ENCODE data around the gene OR2A2. TPM values are rescaled to one million over a fixed set of nuclear protein-coding genes. Genes with fewer than 3 reads are reported as not detected.

OR2A2 gene, protein sequence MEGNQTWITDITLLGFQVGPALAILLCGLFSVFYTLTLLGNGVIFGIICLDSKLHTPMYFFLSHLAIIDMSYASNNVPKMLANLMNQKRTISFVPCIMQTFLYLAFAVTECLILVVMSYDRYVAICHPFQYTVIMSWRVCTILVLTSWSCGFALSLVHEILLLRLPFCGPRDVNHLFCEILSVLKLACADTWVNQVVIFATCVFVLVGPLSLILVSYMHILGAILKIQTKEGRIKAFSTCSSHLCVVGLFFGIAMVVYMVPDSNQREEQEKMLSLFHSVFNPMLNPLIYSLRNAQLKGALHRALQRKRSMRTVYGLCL
- total RNA-seq = not detected
- long read RNA-seq = 0 reads

GRCh38 chr7:144109283-144109682 is at the start of gene OR2A2:
TSS of gene OR2A2 (plus strand) at chr7:144109583. CDS start at chr7:144109583, 0 bp downstream.
- 75% methylated on average over 2 of the region's 2 CpGs for WGBS (ENCODE audit: insufficient coverage, low coverage, low lambda C conversion rate, missing lambda C conversion rate)

DNA sequence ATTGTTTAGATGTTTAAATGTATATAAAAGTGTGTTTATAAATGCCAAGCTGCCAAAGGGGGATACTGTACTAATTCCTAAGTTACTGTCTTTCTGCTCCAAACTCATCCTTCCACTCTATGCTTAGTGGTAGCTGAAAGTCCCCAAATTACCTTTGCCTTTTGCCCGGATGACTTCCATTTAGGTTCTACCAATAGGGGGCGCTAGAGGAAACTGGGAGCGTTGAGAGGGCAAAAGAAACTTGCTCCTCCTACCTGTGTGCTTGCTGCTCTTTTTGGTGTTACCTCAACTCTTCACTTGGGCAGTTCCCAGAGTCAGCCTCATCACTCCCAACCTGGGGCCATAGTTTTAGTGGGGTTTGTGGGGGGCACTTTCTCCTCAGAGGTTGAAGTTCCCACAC is 45.7 kb upstream of the OR2A2 start:
- TF ChIP-seq POLR2A (IDR thresholded peaks at IDR 0.05) = no peak
- TF ChIP-seq CTCF (IDR thresholded peaks at IDR 0.05) = peak in 1 of 4 donors; percentile 41
- DNase-seq (no peak), ATAC-seq (no peak)
- Histone ChIP-seq H3K4me3 (no peak overlapping the region), H3K4me1 (no peaks in the 10 kb centered on the region), H3K36me3 (no peaks in the 10 kb centered on the region), H3K27ac (no peak overlapping the region), H3K27me3 (peaks cover 0 to 4% of the 10 kb centered on the region in 2 donors), H3K9me3 (no peaks in the 10 kb centered on the region)
- 37% methylated on average over 3 of the region's 3 CpGs for WGBS (ENCODE audit: insufficient coverage, low coverage, low lambda C conversion rate, missing lambda C conversion rate)
- intact Hi-C loops (cut with DNase I) = no loop called here

More at GRCh38 chr7:144109283-144109682, at the start of gene OR2A2:
- H3K27me3 ChIP-seq = no peaks in the 10 kb centered on the region
- DNase-seq (no peak), ATAC-seq (no peak)
- H3K4me3 ChIP-seq = no peak within 1 kb of the TSS
- intact Hi-C loops (cut with DNase I) = no loop called here
- no peaks in the 10 kb centered on the region for H3K9me3 ChIP-seq
- H3K4me1 ChIP-seq = no peaks in the 10 kb centered on the region
- no peak within 1 kb of the TSS for H3K27ac ChIP-seq
- no peak for TF ChIP-seq POLR2A (IDR thresholded peaks at IDR 0.05)
- H3K36me3 ChIP-seq = no peaks in the 10 kb centered on the region

DNA sequence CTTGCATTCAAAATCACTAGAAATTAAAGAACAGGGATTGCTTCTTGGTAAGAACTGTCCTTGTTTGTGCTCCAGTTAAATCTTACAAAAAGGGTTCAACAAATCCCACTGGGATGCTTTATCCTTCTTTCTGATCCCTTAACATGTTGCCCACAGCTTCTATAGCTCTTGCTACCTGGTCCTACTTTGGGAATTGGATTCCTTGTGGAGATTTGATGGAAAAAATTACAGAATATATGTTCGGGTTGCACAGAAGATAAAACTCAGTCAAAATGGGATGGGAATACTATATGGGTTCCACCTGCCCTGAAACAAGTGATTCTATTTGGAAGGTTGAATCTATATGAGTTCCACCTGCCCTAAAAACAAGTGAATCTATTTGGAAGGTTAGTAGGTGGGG is 39.9 kb upstream of the OR2A2 start, which contains the start of gene OR2A25:
Gene OR2A25, plus strand, starts transcription at position 301 of the 400 bp plus-strand sequence. CDS start 4,409 bp downstream, outside the sequence.
- ATAC-seq = no peak
- no peaks in the 10 kb centered on the region for H3K9me3 ChIP-seq
- intact Hi-C loops (cut with DNase I) = no loop called here
- 43% methylated on average over 1 of the region's 1 CpG for WGBS (ENCODE audit: insufficient coverage, low coverage, low lambda C conversion rate, missing lambda C conversion rate)
- H3K27ac ChIP-seq = no peak within 1 kb of the TSS
- no peak for DNase-seq
- TF ChIP-seq CTCF (IDR thresholded peaks at IDR 0.05) = no peak
- no peak for TF ChIP-seq POLR2A (IDR thresholded peaks at IDR 0.05)
- H3K36me3 ChIP-seq = no peaks in the 10 kb centered on the region
- no peaks in the 10 kb centered on the region for H3K4me1 ChIP-seq
- H3K4me3 ChIP-seq = no peak within 1 kb of the TSS
- peaks cover 0 to 4% of the 10 kb centered on the region in 2 donors for H3K27me3 ChIP-seq

- 33% methylated on average over 2 of the region's 2 CpGs for WGBS (ENCODE audit: insufficient coverage, low coverage, low lambda C conversion rate, missing lambda C conversion rate)
- intact Hi-C loops (cut with DNase I) = no loop called here
Measured at GRCh38 chr7:144069953-144070352, 39.4 kb upstream of the OR2A2 start.

More at GRCh38 chr7:144069953-144070352, 39.4 kb upstream of the OR2A2 start:
- Histone ChIP-seq H3K4me1 (no peaks in the 10 kb centered on the region), H3K9me3 (no peaks in the 10 kb centered on the region), H3K36me3 (no peaks in the 10 kb centered on the region), H3K27me3 (peaks cover 0 to 4% of the 10 kb centered on the region in 2 donors), H3K4me3 (no peak overlapping the region), H3K27ac (no peak overlapping the region)
- no peak for ATAC-seq
- TF ChIP-seq POLR2A (IDR thresholded peaks at IDR 0.05) (no peak), CTCF (IDR thresholded peaks at IDR 0.05) (no peak)
- no peak for DNase-seq

Measured in right lobe of liver (tissue), 6 donors.